ENCODE results near the gene ARID2.

DNA sequence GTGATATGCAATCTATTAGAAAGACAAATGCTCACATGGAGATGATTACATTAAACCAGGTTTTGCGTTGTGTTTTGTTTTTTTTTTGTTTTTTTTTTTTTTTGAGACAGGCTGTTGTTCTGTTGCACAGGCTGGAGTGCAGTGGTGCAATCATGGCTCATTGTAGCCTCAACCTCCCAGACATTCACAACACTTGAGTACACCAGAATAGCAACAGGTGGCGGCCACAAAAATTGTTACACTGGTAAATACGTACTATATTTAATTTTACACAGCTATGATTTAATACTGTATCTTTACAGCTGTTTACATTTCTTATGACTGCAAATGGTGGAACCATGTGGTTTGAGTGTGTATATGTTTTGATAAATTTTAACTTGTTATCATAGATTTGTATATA lies 200.9 kb downstream of the ARID2 start:
- TF ChIP-seq, protein P1, sequence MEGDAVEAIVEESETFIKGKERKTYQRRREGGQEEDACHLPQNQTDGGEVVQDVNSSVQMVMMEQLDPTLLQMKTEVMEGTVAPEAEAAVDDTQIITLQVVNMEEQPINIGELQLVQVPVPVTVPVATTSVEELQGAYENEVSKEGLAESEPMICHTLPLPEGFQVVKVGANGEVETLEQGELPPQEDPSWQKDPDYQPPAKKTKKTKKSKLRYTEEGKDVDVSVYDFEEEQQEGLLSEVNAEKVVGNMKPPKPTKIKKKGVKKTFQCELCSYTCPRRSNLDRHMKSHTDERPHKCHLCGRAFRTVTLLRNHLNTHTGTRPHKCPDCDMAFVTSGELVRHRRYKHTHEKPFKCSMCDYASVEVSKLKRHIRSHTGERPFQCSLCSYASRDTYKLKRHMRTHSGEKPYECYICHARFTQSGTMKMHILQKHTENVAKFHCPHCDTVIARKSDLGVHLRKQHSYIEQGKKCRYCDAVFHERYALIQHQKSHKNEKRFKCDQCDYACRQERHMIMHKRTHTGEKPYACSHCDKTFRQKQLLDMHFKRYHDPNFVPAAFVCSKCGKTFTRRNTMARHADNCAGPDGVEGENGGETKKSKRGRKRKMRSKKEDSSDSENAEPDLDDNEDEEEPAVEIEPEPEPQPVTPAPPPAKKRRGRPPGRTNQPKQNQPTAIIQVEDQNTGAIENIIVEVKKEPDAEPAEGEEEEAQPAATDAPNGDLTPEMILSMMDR (conservative IDR thresholded peaks at IDR 0.05; ENCODE audit: low read depth, low read length) = no peak
- no peak for TF ChIP-seq EZH2 (IDR thresholded peaks at IDR 0.05; ENCODE audit: borderline replicate concordance, low read depth, low read length, poor library complexity, severe bottlenecking)
